SKM-1 treated with dmso at 0.1 percent for 144 hours (cell line): ENCODE measurements around the gene TRAF4.
"Not testable (repeated sequence)": the region's sequence is repeated elsewhere in the genome, so short reads cannot be mapped to it uniquely, and the experiment has no call there.

ENCODE experiments used
- DNase-seq: peaks from one replicate; lab custom pipeline; 2025; ENCODE audit not compliant: unreplicated experiment; lab: John Stamatoyannopoulos, UW

TRAF4 gene

DNA sequence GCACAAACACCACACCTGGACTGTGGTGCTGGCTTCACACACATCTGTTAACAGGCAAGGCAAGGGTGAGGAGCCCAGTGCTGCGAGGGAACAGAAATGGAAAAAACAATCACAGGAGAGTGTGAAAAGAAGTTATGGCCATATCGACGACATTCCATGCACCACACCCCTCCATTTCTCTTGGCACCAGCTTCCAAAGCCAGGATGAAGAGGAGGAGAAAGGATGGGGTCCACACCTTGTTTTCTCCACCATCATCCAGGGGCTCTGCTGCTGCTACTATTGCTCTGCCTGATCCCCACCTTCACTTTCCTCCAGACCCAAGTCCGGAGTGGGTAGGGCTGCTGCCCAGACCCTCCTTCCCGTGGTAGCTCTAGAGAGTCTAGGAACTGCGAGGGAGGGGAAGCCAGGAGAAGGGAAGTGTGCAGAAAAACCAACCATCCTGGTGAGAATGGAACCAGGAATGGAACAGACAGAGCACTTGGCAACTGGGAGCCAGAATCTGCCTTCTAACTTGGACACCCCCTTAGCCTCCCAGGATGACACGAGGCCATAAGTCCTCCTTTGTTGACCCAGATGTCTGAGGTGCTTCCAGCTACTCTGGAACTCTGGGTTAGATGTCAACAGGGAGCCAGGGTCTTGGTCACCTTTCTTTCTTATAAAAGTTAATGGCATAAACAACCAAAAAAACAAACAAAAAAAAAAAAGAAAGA, 31.0 kb upstream of the TRAF4 start:
- DNase-seq = no peak

DNA sequence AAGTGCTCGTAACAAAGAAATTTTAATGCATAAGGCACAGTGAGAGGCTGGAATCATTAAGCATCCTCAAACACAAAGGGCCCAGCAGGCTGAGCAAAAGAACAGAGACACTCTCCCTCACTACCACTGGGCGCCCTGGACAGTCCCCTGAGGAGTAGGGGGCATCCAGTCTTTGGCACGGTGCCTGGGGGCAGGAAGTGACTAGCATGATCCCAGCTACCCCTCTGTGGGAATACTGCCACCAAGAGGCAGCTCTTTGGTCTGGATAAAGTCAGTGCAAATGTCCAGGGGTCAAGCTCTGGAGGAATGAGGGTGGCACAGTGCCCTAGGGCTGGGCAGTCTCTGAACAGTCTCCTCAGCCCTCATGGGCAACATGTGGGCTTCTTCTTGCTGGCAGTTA, 29.5 kb upstream of the TRAF4 start:
- DNase-seq = no peak

DNA sequence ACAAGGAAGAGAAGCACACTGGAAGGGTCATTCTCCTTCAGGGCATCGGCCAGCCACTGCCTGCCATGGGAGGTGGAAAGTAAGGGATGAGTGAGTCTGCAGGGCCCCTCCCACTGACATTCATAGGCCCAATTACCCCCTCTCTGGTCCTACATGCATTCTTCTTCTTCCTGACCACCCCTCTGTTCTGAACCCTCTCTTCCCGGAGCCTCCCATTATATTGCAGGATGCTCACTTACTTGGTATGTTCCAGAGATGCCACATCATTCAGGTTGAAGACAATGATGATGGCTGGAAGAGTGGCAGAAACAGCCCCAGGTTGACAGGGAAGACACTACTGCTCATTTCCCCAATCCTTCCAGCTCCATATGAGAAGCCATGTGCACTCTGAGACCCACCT, 28.6 kb upstream of the TRAF4 start:
- DNase-seq = no peak

DNA sequence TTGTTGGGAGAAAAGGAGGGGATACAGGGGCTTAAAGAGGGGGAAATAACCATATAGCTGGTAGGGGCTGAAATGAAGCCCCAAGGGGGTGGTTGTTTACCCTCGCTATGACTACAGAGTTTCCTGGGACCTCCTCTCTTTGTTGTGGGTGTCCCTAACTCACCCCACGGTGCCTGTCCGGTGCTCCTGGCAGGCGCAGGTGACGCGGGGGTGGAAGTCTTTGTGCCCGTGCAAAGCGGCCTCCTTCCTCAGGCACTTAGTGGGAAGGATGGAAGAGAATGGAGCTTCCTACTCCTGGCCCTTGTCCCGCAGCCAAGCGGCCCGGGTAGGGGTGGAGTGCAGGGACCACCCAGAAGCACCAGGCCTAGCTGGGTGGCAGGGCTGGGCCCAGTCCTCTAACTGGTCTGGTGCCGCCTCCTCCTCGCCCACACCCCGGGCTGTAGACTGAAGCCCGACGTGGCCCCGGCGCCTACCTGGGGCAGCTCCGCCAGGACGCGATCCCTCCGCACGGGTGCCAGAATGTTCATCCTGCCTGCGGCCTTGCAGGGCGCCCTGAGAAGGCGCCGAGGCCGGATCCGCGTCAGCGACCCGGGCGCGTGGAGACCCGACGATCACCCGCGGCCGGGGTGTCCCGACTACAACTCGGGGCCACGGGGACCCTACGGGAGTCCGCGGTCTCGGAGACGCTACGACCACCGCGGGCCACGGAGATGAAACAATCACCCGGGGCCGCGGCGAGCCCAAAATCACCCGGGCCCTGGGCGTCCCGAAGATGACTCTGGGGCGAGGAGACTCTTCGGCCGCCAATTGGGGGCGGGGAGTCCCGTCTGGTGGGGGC, 26.9 kb upstream of the TRAF4 start:
- no peak for DNase-seq

DNA sequence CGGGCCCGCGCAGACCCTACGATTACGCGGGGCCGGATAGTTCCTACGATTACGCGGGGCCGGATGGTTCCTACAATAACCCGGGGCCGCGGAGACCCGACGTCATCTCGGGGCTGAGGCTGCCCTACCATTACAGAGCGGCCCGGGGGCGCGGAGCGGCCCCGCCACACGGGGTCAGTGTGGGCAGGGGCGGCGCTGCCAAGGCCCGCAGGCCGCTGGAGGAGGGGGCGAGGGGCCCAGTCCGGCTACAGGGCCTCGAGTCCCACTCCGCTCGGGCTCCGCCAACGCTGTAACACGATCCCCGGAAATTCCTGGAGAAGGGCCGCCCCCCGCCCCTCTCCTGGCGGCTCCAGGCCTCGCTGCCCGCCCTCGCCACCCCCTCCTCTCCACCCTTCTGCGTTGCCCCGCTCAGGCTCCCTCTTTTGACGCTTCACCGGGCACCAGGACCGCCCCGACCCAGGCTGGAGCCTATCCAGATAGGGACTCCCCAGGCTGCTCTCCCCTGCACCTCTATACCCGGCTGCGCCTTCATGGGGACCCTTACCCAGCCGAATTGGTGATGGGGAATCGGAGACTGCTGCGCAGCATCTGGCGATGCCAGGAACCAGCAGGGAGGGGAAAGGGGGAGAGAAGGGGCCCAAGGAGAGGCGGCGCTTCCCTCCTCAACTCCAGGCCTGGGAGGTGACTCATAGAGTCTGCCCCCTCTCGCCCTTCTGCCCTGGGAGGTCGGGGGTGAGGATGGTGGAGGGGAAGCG, 26.1 kb upstream of the TRAF4 start, which contains the start of gene RAB34:
Gene RAB34, minus strand, starts transcription at position 291 of the 755 bp plus-strand sequence. CDS start 602 bp downstream, outside the sequence.
- no peak for DNase-seq

DNA sequence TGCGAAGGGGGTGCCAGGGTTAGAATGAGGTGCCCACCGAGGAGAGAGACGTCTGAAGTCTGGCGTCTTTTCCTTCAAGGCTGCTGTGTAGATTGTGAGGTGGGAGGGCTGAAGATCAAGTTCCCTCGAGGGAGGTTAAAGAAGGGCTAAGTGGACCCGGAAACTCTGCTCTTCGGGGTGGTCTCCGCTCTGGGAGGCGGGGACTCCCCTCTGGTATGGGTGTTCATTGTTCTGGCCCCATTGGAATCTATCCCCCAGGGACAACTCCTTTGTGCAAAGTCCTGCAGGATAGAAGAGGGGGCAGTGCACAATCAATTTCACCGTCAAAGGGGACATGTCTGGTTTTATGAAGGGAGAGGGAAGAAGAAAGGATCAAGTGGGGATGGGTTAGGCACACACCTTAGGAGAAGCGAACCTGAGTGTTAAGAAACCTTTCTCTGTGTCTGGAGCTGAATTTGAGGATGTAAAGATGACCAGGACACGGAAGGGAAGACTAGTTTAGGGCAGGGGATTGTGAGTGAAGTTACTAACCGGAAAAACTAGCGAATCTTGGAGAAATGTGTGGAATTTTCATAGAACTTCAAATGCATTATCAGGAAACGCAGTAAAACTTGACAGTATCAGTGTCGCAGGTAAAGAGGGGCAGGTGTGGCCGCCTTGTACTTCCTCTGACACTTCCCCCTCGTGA, 25.3 kb upstream of the TRAF4 start:
- no peak for DNase-seq

DNA sequence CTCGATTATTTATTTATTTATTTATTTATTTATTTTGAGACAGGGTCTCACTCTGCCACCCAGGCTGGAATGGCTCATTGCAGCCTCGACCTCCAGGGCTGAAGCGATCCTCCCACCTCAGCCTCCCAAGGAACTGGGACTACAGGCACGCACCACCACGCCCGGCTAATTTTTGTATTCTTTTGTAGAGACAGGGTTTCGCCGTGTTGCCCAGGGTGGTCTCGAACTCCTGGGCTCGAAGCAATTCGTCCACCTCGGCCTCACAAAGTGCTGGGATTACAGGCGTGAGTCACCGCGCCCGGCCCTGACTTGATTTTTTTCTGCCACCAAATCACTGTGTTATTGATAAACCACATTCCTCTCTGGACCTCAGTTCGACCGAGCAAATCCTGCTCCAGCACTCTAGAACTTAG, 24.8 kb upstream of the TRAF4 start:
- DNase-seq = no peak

DNA sequence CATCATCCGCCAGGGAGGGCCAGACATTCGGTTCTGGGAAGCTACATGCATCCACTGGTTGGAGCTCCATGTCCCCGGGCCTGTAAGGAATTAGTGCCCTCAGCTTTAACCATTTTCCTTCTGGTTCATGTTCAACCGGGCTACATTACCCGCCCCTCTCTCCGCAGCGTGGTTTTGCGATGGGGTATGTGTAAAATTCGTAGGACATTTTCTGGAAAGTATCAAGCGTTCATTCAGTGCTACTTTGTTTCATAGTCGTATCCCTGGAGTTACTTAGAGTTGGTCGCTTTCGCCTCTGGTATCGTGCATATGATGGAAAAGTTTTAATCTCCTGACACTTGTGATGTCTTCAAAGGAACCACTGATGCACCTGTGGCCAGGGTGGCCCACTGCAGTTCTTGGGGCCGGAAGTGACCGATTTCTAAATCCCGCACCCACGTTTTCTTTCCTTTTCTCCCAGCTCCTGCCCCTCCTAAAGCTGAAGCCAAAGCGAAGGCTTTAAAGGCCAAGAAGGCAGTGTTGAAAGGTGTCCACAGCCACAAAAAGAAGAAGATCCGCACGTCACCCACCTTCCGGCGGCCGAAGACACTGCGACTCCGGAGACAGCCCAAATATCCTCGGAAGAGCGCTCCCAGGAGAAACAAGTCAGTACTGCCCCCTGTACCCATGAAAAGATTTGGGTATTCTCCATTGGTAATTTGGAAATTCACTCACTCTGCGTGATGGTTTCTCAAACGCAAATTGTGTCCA, 23.4 kb upstream of the TRAF4 start:
- DNase-seq = no peak

DNA sequence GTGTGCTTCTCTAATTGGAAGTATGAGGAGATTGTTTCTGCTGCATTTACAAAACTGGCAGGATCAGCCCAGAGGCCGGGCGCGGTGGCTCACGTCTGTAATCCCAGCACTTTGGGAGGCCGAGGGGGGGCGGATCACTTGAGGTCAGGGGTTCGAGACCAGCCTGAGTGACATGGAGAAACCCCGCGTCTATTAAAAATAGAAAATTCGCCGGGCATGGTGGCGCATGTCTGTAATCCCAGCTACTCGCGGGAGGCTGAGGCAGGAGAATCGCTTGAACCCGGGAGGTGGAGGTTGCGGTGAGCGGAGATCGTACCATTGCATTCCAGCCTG, 22.8 kb upstream of the TRAF4 start:
- DNase-seq = not testable (repeated sequence)

DNA sequence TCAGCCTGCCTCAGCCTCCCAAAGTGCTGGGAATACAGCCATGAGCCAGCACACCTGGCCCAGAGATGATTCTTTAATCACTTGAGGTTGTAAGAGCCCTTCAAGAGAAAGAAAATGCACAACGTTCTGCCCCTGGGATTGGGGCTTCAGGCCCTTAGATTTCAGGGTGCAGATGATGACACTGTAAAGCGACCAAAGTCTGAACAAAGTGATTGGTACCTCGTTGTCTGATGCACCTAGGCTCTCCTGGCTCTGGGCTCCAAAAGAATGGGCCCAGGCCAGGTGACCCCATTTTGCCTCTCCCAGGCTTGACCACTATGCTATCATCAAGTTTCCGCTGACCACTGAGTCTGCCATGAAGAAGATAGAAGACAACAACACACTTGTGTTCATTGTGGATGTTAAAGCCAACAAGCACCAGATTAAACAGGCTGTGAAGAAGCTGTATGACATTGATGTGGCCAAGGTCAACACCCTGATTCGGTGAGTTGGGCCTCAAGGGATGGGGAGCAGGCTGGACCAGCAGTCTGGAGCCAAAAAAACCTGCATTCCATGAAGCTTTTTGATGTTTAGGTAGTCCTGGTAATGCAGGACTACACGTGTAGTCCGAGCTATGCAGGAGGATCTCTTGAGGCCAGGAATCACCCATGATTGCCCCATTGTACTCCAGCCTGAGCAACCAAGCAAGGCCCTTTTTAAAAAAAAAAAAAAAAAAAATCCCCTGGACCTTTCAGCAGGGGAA, 21.2 kb upstream of the TRAF4 start:
- DNase-seq = no peak

DNA sequence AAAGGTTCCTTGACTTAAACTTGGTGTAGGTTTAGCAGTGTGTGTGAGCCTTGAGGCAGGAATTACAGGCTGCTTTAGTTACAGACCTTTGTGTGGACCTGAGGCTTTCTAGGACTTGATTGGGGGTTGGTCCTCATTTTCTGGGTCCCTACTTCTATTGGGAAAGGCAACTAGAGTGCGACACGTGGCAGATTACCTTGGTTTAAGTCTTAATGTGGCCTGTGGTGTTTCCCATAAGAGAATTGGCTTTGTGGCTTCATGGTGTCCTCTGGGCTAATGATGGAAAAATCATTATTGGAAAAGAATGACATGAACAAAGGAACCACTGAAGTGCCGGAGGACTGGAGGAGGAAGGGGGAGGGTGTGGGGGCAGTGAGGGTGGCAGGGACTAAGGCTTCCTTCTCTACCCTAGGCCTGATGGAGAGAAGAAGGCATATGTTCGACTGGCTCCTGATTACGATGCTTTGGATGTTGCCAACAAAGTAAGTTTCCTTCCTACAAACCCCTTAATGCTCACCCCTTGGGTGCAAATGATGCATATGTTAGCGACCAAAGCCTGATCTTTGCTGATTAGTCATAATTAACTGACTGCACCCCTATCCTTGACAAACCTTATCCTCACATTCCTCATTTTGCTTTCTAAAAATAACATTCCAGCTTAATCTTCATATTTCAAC, 20.5 kb upstream of the TRAF4 start:
- no peak for DNase-seq

DNA sequence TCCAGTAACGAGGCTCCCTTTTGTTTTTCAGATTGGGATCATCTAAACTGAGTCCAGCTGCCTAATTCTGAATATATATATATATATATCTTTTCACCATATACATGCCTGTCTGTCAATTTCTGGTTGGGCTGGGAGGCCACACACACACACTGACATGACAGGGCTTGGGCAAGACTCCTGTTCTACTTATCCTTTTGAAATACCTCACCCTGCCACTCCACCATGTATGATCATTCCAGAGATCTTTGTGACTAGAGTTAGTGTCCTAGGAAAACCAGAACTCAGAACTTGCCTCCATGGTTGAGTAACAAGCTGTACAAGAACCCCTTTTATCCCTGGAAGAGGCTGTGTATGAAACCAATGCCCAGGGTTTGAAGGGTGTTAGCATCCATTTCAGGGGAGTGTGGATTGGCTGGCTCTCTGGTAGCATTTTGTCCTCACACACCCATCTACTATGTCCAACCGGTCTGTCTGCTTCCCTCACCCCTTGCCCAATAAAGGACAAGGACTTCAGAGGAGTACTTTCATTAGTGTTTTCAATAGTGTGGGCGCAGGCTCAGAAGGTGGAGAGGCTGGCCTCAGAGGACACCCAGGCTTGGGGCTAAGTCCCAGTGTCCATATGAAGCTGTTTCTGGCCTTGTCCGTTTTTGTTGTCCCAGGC, 19.8 kb upstream of the TRAF4 start:
- DNase-seq = not testable (repeated sequence)

DNA sequence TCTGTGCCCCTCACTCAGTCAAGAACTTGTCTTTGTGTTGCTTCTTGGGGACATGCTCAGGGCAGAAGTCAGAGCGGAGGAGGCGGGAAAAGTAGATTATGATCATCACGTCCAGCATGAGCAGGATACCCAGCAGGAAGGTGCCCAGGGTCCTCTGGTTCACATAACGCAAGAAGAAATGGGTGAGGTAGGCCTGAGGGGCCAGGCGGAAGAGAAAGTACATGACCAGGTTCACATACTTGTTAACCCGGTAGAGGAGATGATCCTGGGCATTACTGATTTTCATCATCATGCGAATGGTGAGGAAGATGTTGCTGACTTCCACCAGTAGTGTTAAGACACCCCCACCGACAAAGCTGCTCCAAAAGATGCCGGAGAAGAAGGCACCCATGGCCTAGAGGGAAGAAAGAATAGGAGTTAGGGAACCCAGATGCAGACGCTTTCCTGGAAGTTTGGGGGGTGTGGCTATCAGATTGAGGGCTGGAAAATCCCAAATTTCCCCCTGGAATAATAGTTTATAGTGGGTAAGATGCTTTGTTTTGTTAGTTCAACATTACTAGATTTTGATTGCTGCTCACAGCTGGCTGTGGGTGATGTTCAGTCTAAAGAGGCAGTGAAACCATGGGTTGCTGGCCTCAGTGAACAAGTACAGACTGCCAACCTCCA, 19.2 kb upstream of the TRAF4 start:
- DNase-seq = no peak

DNA sequence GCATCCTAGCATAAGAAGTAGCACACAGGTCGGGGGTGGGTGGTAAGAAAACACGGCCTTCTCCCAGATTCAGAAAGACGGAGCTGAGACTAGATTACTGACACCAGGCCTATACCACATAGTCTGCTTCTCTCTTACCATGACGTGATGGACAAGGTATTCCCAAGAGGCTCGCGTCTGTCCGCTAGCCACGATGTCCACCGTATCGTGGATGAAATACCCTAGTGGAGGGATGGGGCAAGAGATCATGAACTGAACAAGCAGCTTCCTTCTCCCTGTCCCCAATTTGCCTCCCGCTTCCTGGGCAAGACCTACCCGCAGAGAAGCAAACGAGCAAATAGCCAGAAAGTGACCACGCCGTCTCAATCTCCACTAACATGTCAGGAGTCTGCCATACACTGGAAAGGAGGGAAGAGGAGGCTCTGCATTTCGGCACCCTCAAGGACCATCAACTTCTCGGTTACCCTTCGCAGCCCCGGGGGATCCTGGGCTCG, 18.6 kb upstream of the TRAF4 start:
- peak; percentile 54 for DNase-seq

DNA sequence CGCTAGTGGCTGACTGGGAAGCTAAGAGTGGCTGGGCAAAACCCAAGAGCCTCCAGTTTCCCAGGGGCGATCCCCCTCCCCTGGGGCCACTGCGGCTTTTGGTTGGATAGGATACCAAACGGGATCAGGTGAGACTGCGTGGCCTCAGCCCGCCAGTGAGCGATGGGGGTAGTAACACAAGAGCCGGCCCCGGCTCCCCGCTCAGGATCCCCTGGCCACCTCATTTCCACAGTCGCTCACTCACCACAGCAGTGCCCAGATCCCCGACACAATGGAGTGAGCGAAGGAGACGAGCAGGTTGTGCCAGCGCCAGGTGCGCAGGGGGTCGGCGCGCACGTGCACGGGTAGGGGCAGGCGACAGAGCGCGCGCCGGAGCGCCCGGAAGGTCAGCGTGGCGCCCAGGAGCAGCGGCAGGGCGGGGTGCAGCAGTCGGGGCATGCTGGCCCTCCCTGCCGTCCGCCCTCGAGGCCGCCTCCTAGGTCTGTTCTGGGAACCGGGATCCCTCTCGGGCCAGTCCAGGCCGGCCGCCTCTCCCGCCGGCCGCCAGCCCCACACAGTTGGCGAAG, 18.1 kb upstream of the TRAF4 start:
- peak; percentile 54 for DNase-seq

DNA sequence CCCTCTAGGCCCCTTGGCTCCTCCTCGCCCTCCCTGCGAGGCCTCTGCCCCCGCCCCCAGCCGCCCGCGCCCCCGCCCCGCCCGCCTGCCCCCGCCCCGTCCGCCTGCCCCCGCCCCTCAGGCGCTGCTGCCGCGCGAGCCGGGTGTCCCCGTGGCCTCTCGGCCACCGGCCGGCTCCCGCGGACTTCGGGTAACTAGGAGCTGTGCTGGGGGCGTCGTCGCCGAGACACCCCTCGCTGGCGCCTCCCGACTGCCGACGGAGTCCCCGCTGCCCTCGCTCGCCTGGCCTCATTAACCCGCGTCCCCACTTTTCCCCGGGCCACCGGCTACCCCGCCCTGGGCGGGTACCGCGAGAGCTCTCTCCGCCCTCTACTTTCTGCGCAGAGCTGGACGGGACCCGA, 17.6 kb upstream of the TRAF4 start, which contains the start of gene TLCD1:
Gene TLCD1, minus strand, starts transcription at position 8 of the 401 bp plus-strand sequence. CDS start 136 bp downstream, outside the sequence.
- peak; percentile 39 for DNase-seq
